ENCODE results near the gene MYEF2.

MYEF2 gene

DNA sequence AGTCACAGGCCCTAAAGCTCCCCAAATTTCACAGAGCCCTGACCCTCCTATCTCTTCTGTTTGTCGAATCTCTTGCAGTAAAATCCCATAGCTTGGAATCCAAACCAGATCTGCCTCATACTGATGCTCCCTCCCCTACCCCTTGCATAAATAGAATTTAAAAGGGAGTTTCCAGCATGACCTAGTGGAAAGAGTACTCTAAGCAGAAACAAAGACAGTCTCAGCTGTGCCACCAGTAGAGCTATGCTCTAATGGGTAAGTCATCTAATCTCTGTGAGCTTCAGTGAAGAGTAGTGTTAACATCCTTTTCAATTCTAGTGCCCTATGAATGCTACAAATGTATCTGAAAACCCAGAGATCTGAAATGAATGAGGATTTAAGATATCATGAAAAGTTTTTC, 24.0 kb upstream of the MYEF2 start:
- DNase-seq (ENCODE audit: low spot score): no peak
- Histone ChIP-seq H3K27ac (no peak overlapping the region), H3K4me3 (no peak overlapping the region)
- TF ChIP-seq, protein P1, sequence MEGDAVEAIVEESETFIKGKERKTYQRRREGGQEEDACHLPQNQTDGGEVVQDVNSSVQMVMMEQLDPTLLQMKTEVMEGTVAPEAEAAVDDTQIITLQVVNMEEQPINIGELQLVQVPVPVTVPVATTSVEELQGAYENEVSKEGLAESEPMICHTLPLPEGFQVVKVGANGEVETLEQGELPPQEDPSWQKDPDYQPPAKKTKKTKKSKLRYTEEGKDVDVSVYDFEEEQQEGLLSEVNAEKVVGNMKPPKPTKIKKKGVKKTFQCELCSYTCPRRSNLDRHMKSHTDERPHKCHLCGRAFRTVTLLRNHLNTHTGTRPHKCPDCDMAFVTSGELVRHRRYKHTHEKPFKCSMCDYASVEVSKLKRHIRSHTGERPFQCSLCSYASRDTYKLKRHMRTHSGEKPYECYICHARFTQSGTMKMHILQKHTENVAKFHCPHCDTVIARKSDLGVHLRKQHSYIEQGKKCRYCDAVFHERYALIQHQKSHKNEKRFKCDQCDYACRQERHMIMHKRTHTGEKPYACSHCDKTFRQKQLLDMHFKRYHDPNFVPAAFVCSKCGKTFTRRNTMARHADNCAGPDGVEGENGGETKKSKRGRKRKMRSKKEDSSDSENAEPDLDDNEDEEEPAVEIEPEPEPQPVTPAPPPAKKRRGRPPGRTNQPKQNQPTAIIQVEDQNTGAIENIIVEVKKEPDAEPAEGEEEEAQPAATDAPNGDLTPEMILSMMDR (IDR thresholded peaks at IDR 0.05): no peak

DNA sequence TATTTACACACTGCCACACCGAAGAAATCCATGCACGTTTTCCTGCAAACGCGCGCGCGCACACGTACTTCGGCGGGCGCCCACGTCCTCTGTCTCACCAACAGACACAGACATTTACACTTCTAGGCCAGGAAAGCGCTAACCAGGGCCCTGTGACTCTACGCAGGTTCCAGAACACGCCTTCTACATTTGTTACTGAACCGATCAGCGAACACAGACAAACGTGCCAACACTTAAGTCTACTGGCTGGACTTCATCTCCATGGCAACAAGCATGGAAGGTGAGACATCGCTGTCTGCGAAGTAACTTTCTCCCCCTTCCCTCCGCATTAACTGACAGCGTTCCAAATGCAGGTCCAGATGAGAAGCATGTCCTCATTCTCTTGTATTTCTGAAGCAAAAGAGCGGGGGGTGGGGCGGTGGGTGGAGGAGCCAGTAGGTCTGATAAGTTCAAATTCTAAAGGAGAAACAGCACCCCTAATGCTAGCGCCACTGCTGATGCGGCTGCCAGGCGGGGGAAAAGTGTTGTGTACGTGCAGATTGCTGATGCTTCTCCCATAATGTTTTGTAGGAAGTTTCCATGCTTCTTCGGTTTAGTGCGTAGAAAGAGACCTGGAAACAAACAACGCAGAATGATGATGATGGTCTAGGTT, 13.6 kb upstream of the MYEF2 start, which contains the start of gene CTXN2:
CTXN2 (plus strand) TSS at position 92 of the 652 bp plus-strand sequence. CDS start 9,636 bp downstream, outside the sequence.
- Histone ChIP-seq H3K4me3 (no peak within 1 kb of the TSS), H3K27ac (no peak within 1 kb of the TSS)

DNA sequence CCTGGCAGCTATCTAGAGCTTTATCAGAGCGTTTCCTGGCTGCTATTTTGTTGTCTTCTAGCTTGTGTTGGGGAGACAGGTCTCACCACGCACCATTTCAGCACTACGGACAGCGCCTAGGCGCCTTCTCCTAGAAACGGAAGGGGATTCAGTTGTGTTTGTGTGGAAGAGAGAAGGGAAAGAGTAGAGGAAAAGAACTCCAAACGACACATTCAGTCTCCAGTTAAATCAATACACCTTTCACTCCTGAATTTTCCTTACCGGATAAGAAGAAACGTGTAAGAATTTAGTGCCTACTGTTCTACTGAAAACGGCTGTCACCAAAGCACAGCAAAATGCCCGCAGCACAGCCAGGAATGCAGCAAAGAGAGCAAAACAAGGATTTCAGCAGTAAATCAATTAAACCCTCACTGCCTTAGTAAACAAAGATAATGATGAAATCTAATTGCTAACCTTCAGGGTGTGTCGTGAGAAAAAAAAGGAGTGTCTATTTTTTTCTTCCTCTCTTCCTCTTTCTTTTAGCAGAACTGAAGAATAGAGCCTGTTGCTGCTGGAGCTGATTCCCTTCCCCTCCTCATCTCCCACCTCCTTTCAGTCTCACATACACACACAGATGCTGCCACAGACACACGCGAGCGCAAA, 13.0 kb upstream of the MYEF2 start:
- no peak for DNase-seq (ENCODE audit: low spot score)
- H3K4me3 ChIP-seq: no peak overlapping the region

More for the DNA sequence above, 13.6 kb upstream of the MYEF2 start, which contains the start of gene CTXN2:
- DNase-seq (ENCODE audit: low spot score): no peak
- TF ChIP-seq, protein P1 (IDR thresholded peaks at IDR 0.05): no peak

DNA sequence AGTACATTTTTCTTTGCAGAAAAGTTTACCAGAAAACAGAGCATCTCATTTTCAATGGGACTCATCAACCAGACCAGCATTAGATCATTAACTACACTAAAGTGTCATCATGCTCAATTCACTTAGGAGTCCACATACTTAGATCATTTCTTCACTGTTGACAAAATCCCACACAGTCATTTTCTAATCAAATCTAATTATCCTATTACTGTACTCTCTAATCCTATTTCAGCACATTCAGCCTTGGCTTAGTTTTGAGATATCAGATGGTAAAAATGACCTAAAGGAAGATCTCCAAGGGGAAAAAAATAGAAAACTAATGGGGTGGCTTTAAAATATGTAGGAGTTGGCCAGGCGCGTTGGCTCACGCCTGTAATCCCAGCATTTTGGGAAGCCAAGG, 8.2 kb upstream of the MYEF2 start:
- H3K4me3 ChIP-seq: no peak overlapping the region
- H3K27ac ChIP-seq: no peak overlapping the region
- TF ChIP-seq, protein P1 (IDR thresholded peaks at IDR 0.05): no peak
- no peak for DNase-seq (ENCODE audit: low spot score)

More for the DNA sequence above, 13.0 kb upstream of the MYEF2 start:
- TF ChIP-seq, protein P1 (IDR thresholded peaks at IDR 0.05): no peak
- no peak overlapping the region for H3K27ac ChIP-seq

DNA sequence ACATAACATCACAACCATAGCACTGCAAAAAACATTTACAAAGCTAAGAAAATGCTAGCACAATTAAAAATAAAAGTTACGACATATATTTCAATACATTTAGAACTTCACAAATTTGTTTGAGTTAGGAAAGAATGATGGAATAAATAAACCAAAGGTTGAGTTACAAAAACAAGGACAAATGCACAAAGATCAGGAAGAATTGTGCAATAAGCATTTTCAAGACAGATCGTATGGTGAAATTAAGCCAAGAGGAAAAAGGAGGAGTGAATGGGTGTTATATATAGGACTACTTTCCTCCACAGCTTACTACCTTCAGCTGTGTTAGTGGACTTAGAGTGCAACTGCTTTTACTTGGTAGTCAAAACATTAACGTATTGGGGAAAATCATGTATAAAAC, 7.4 kb upstream of the MYEF2 start:
- Histone ChIP-seq H3K27ac (no peak overlapping the region), H3K4me3 (no peak overlapping the region)
- TF ChIP-seq, protein P1 (IDR thresholded peaks at IDR 0.05): no peak
- no peak for DNase-seq (ENCODE audit: low spot score)

DNA sequence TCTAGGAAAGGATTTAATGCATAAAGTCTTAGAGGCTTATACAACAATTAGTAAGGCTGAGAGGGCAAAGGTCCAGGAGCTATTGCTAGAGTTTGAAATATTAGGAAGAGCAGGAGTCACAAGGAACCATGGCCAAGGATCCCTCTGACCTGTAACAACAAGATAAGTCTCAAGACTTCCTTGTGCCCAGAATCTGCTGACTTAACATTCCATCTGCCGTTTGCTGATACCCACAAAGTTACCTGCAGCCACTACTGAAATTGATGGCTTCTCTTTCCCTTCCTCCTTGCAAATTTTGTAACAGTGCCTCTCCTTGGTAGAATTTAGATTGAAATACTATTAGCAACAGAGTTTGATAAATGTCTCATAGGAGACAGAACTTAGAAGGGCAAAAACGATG, 4.7 kb upstream of the MYEF2 start:
- TF ChIP-seq, protein P1 (IDR thresholded peaks at IDR 0.05): no peak
- Histone ChIP-seq H3K27ac (no peak overlapping the region), H3K4me3 (no peak overlapping the region)
- no peak for DNase-seq (ENCODE audit: low spot score)

DNA sequence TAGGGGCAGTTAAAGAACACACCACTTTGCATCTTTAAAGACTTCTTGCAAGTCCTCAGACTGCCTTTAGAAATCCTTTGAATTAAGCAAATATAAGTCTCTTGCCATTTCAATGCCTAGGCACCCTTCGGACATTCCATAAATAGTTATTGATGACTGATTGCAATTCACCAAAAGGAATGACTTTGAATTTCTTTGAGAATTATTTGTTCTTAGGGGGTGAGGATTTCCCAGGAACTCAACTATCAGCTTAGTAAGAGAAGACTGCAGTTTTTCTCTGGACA, 495 bp upstream of the MYEF2 start:
- Histone ChIP-seq H3K27ac (peak overlapping the region in 1 of 2 donors; percentile 89), H3K4me3 (peak overlapping the region; percentile 83)
- DNase-seq (ENCODE audit: low spot score): no peak

More for the DNA sequence above, 495 bp upstream of the MYEF2 start:
- TF ChIP-seq, protein P1 (IDR thresholded peaks at IDR 0.05): no peak
